Activated CD8-positive, alpha-beta memory T cell treated with anti-CD3 and anti-CD28 coated beads, Interleukin-2, amount 50 U/mL, for 4 hours (primary cell): ENCODE data around the gene LLGL2.
A peak's percentile ranks its signal among the peaks of the same experiment; 100 is the strongest.
"Not testable (repeated sequence)": the region's sequence is repeated elsewhere in the genome, so short reads cannot be mapped to it uniquely, and the experiment has no call there.

Experiments
- DNase-seq: peaks from one replicate; pipeline ENCODE4 v3.0.0-alpha.2; 2020

Gene LLGL2

DNA sequence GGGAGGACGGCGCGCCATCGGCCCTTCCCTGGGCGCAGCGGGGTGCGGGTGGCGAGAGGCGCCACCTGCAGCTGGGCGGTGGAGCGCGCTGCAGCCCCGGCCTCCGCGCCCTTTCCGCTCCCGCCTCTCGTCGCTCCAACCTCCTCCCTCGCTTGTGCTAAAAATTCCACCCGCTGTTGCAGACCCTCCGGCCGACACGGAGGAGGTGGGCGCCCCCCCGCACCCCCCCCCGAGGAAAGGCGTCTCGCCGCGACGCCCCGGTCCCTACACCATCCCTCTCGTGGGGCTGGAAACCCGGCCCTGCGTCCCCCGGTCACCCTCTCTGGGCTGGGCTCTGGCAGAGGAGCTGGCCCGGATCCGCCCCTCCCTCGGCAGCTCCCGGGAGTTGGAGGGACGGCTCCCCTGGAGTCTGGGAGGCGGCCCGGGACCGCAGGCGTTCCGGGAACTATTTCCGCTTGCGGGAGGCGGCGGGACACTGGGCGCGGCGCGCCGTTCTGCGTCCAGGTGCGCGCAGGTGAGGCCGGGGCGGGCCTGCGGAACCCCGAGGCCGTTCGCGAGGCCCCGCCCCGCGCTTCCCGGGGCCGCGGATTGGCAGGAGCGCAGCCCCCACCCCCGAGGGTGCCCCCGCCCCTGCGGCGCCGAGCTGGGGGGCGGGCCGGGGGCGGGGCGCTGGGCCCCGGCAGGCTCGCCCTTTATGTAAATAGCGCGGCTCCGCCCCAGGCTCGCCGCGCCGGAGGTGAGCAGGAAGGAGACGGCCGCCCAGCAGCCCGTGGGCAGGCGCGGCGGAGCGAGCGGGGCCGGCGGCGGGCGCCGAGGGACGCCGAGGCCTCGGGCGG is at the start of gene LLGL2:
LLGL2 (plus strand) TSS at position 728 of the 836 bp plus-strand sequence. CDS start 17,730 bp downstream, outside the sequence.
- DNase-seq = peak; percentile 83

GRCh38 chr17:75475851-75476250 is 49.6 kb upstream of the LLGL2 start:
- DNase-seq = no peak

GRCh38 chr17:75476271-75476671 is 49.2 kb upstream of the LLGL2 start:
- DNase-seq = no peak

GRCh38 chr17:75476752-75477489 is 48.6 kb upstream of the LLGL2 start:
- no peak for DNase-seq

DNA sequence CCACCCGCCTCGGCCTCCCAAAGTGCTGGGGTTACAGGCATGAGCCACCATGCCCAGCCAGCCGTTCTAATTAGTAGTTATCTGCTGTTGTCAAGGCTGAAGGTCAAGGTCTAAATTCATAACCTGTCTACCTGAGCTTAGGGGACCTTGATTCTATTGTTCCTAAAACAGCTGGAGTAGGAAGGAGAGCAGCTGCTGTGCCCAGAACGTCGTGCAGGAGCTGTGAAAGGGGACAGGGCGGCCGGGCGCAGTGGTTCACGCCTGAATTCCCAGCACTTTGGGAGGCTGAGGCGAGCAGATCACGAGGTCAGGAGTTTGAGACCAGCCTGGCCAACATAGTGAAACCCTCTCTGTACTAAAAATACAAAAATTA is 48.0 kb upstream of the LLGL2 start:
- DNase-seq = not testable (repeated sequence)

- DNase-seq = no peak
Measured at GRCh38 chr17:75478508-75478907, 47.0 kb upstream of the LLGL2 start.

- DNase-seq = no peak
Measured at GRCh38 chr17:75480281-75480680, 45.2 kb upstream of the LLGL2 start.

- DNase-seq = no peak
Measured at GRCh38 chr17:75481194-75482068, 44.1 kb upstream of the LLGL2 start.

DNA sequence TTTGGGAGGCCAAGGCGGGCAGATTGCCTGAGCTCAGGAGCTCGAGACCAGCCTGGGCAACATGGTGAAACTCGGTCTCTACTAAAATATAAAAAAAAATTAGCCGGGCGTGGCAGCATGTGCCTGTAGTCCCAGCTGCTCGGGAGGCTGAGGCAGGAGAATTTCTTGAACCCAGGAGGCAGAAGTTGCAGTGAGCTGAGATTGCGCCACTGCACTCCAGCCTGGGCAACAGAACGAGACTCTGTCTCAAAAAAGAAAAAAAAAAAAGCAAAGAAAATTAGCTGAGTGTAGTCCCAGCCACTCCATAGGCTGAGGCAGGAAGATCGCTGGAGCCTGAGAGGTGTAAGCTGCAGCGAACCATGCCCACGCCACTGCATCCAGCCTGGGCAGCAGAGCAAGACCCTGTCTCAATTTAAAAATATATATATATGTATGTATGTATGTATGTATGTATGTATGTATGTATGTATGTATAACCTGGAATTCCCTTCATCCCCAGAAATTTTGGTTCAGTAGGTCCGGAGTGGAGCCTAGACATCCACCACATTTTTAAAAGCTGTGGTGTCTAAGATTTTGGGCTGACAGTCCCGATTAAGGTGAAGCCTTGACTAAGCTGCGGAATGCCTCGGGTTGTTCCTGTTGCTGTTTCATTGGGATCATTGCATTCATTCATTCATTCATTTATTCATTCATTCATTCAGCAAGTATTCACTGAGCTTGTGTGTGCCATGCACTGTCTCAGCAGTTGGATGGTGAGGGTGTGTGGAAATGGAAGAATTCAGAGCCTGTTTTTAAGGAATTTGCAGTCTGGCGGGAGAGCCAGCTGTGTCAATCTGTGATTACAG is 43.2 kb upstream of the LLGL2 start:
- DNase-seq = no peak

DNA sequence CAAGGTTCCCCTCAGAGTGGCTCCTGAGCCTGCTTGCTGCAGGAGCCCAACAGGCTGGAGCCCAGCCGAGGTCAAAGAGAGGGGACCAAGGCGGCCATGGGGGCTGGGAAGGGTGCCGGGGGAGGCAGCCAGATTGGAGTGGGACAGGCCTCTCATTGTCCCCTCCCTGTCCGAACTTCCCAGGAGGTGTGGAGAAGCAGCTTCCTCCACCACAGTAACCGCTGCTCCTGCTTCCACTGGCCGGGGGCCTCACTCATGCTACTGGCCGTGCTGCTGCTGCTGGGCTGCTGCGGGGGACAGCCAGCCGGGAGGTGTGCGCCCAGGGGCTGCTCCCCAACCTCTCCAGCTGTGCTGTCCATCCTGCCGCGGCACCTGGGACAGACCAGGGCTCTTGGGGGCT is 39.8 kb upstream of the LLGL2 start:
- DNase-seq = no peak

DNA sequence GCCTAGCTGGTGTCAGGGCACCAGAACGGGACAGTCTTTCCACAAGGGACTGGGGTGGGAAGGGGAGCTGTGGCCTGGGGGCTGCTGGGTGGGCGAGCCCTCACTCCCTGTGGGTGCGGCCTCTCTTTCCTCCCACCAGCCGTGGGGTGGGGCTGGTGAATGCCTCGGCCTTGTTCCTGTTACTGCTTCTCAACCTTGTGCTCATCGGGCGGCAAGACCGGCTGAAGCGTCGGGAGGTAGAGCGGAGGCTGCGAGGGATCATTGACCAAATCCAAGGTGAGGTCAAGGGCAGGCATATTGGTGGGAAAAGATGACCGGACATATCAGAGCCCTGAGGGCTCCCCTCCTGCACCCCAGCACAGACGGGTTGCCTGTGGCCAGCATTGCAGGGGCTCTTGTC is 39.3 kb upstream of the LLGL2 start:
- DNase-seq = no peak

- DNase-seq = no peak
Measured at GRCh38 chr17:75486951-75487350, 38.5 kb upstream of the LLGL2 start.

DNA sequence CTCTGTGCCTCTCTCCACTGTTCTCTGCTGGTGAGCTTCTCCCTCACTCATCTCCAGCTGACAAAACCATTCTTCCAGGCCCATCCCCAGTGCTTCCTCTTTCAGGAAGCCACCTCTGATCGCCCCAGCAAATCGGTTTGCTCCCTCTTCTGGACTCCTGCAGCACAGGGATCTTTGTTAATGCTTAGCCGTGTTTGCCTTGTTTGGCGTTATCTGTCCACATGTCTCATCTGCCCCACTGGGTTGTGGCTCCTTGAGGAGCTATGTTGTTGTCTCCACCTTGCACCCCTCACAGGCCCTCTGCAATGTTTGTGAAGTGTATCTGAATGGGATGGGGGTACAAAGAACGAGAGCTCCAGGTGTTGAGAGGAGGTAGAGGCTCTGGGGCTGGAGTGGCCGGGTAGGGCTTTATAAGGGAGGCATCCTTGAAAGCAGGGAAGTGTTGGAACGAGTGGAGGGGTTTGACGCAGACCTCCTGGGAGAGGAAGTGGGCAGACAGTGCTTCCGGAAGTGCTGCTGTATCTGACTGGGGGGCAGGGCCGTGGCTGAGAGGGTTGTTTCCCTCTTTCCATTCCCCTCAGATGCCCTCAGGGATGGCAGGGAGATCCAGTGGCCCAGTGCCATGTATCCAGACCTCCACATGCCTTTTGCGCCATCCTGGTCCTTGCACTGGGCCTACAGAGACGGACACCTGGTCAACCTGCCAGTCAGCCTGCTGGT is 38.0 kb upstream of the LLGL2 start:
- DNase-seq = peak; percentile 38

- no peak for DNase-seq
Measured at GRCh38 chr17:75488693-75489510, 36.6 kb upstream of the LLGL2 start.

GRCh38 chr17:75489511-75489955 is 36.0 kb upstream of the LLGL2 start:
- DNase-seq = no peak

GRCh38 chr17:75490173-75490743 is 35.2 kb upstream of the LLGL2 start:
- DNase-seq = no peak

- DNase-seq = no peak
Measured at GRCh38 chr17:75490953-75491649, 34.4 kb upstream of the LLGL2 start.

GRCh38 chr17:75491680-75492079 is 33.8 kb upstream of the LLGL2 start:
- no peak for DNase-seq

- no peak for DNase-seq
Measured at GRCh38 chr17:75492555-75493168, 32.8 kb upstream of the LLGL2 start.
